Measurements from ENCODE around the gene IGSF1. TPM values are rescaled to one million over a fixed set of nuclear protein-coding genes. Genes with fewer than 3 reads are reported as not detected.

Gene IGSF1
- total RNA-seq, 1 experiment from 2014 or later, result 0.79 TPM

GRCh38 chrX:131305926-131306325 is 16.8 kb upstream of the IGSF1 start:
- Histone ChIP-seq H3K79me2 (ENCODE audit: insufficient read depth, low read length) (no peaks in the 10 kb centered on the region), H4K20me1 (ENCODE audit: insufficient read depth) (no peaks in the 10 kb centered on the region), H3K4me1 (ENCODE audit: control insufficient read depth in 1 of 2, insufficient read depth in 2 of 2, low read length in 2 of 2) (no peaks in the 10 kb centered on the region), H3K36me3 (ENCODE audit: control insufficient read depth in 1 of 2, insufficient read depth in 2 of 2, low read length in 2 of 2) (no peaks in the 10 kb centered on the region), H3K4me2 (ENCODE audit: low read length) (no peak overlapping the region), H3K4me3 (replicated peaks in 1 of 2; ENCODE audit: low read depth in 1 of 2, low read length in 2 of 2) (no peak overlapping the region), H3K9me3 (ENCODE audit: control insufficient read depth in 1 of 2, insufficient read depth in 1 of 2, low read depth in 1 of 2, low read length in 2 of 2) (no peaks in the 10 kb centered on the region), H3K9ac (ENCODE audit: low read length) (no peak overlapping the region), H3K27me3 (ENCODE audit: insufficient read depth, low read length) (no peaks in the 10 kb centered on the region), H2AFZ (ENCODE audit: low read depth, low read length, poor library complexity, severe bottlenecking) (no peak overlapping the region), H3K27ac (ENCODE audit: low read depth, low read length) (no peak overlapping the region), H3K9me2 (ENCODE audit: insufficient read depth) (no peaks in the 10 kb centered on the region)
- intact Hi-C loops (cut with micrococcal nuclease), result no loop called here
- DNase-seq (ENCODE audit: low read depth, low spot score) (no peak), ATAC-seq (no peak)
- ChIA-PET CTCF (no interaction called here), RAD21 (ENCODE audit: low non-redundant PET in 1 of 2, low total read pairs in 2 of 2, uncharacterized antibody in 2 of 2, unreplicated experiment in 2 of 2) (no interaction called here), POLR2A (no interaction called here)
- TF ChIP-seq TCF7L2 (IDR thresholded peaks at IDR 0.05; ENCODE audit: borderline replicate concordance, extremely low read depth, insufficient read depth, insufficient read length), result no peak
- no peak for TF ChIP-seq POLR2A (IDR thresholded peaks at IDR 0.05; ENCODE audit: borderline replicate concordance, extremely low read depth, insufficient read depth, insufficient read length)
- no peak for TF ChIP-seq EGR1 (IDR thresholded peaks at IDR 0.05; ENCODE audit: low read depth)
- TF ChIP-seq SP1 (IDR thresholded peaks at IDR 0.05; ENCODE audit: low read depth), result no peak
- no peak for TF ChIP-seq REST (IDR thresholded peaks at IDR 0.05; ENCODE audit: low read depth)
- no TSS peak for BruUV-seq (replicated peaks)

- CTCF ChIA-PET, result no interaction called here
- no peak for TF ChIP-seq ZFX (IDR thresholded peaks at IDR 0.05)
- TF ChIP-seq REST (IDR thresholded peaks at IDR 0.05; ENCODE audit: low read depth), result no peak
- TF ChIP-seq SIN3A (IDR thresholded peaks at IDR 0.05; ENCODE audit: low read depth), result no peak
- TF ChIP-seq JUND (IDR thresholded peaks at IDR 0.05), result no peak
- Histone ChIP-seq H3K36me3 (ENCODE audit: control insufficient read depth in 1 of 2, insufficient read depth in 2 of 2, low read length in 2 of 2) (no peaks in the 10 kb centered on the region), H3K4me3 (replicated peaks in 1 of 2; ENCODE audit: low read depth in 1 of 2, low read length in 2 of 2) (no peak overlapping the region), H3K9me2 (ENCODE audit: insufficient read depth) (no peaks in the 10 kb centered on the region), H3K27ac (ENCODE audit: low read depth, low read length) (no peak overlapping the region), H3K79me2 (ENCODE audit: insufficient read depth, low read length) (no peaks in the 10 kb centered on the region), H3K27me3 (ENCODE audit: insufficient read depth, low read length) (no peaks in the 10 kb centered on the region), H3K4me1 (ENCODE audit: control insufficient read depth in 1 of 2, insufficient read depth in 2 of 2, low read length in 2 of 2) (no peaks in the 10 kb centered on the region), H3K9me3 (ENCODE audit: control insufficient read depth in 1 of 2, insufficient read depth in 1 of 2, low read depth in 1 of 2, low read length in 2 of 2) (no peaks in the 10 kb centered on the region), H3K4me2 (ENCODE audit: low read length) (no peak overlapping the region), H2AFZ (ENCODE audit: low read depth, low read length, poor library complexity, severe bottlenecking) (no peak overlapping the region), H3K9ac (ENCODE audit: low read length) (no peak overlapping the region), H4K20me1 (ENCODE audit: insufficient read depth) (no peaks in the 10 kb centered on the region)
- ATAC-seq, result no peak
- POLR2A ChIA-PET, result no interaction called here
- DNase-seq (ENCODE audit: low read depth, low spot score), result no peak
- RAD21 ChIA-PET (ENCODE audit: low non-redundant PET in 1 of 2, low total read pairs in 2 of 2, uncharacterized antibody in 2 of 2, unreplicated experiment in 2 of 2), result no interaction called here
- no TSS peak for BruUV-seq (replicated peaks)
- intact Hi-C loops (cut with micrococcal nuclease), result no loop called here
These were observed 13.6 kb upstream of the IGSF1 start for GRCh38 chrX:131302701-131303100.
